Left renal cortex interstitium (tissue), 4 donors: ENCODE measurements around the gene FEZF1. TPM values are rescaled to one million over a fixed set of nuclear protein-coding genes. Genes with fewer than 3 reads are reported as not detected.

ENCODE experiments used
- DNase-seq, 4 donors: peaks; one replicate each; pipeline ENCODE4 v3.0.0-alpha.2; 2013; ENCODE audit warnings: low read depth in 4 of 4, low spot score in 2 of 4, missing footprints in 1 of 4
- polyA plus RNA-seq, 4 donors: library from polyadenylated mRNA; unstranded; fragments of 120-200 nt; gene quantifications; one replicate each; pipeline ENCODE4 v1.2.1, GENCODE V29; 2013; ENCODE audit not compliant: insufficient read length in 4 of 4

The FEZF1 gene
- polyA plus RNA-seq, 4 donors = not detected

DNA sequence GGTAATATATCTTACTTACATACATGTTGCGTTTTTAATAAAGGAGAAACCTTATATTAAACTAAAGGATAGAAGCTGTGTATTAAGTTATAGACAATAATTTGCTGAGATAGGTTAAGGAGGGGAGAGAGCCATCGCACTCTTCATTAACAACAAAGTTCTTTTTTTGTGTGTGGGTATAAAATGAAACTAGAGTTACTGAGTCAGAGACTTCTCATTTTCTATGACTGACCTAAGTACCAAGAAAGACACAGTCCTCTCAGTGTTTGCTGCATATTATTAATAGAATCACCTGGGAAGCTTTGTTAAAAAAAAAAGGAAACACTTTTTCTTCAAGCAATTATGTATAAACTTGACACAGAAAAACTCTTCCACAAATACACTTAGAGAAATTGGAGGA lies 31.4 kb downstream of the FEZF1 start:
- no peak for DNase-seq

DNA sequence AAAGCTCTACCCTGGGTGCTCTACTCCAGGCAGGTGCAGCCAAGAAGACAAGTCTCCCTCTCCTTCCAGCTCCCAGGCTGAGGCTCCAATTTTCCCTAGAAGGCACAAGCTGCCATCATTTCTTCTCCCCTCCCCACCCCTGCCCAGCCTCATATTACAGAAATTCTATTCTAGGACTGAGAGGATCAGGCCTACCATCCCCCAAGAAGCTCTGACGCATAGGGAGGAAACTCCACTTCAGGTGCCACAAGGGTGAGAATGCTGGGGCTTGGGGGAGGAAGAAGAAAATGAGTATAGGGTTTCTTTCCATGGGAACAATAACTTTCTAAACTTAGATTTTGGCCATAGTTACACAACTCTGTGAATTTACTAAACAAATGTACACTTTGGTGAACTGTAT lies 35.3 kb downstream of the FEZF1 start:
- no peak for DNase-seq

DNA sequence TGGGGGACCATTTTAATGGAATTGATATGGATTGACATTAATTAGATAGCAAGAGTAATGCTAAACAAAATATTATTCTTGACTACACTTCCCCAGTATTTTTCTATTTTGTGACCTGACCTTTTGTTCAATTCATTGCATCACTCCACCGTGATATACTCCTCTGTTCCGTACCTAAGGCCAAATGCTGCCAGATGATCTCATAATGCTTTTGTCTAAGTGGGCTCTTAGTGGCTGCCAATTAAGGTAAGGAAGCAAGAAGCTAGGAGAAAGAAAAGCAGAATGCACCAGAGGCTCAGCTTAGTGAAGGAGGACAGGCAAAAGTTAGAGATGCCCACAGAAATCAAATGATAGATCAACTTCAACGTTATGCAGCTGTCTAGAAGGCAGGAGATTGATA lies 36.4 kb downstream of the FEZF1 start:
- DNase-seq = no peak

DNA sequence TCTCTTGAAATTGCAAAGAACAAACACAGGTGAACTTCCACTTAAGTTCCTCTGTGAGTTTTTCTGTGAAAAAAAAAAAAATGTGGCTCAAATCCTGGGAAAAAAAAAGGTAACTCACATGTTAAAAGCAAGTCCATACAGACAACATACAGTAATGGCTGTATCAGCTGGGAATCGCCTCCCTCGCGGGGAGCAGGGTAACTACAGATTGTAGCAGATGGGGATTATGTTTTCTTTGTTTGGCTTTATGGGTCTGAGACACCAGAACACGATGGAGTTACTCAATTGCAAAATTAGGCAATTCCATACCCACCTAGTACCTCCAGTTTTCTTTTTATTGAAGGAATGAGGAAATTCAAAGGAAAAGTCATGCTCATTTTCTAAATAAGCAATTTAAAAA lies 42.3 kb downstream of the FEZF1 start:
- no peak for DNase-seq

DNA sequence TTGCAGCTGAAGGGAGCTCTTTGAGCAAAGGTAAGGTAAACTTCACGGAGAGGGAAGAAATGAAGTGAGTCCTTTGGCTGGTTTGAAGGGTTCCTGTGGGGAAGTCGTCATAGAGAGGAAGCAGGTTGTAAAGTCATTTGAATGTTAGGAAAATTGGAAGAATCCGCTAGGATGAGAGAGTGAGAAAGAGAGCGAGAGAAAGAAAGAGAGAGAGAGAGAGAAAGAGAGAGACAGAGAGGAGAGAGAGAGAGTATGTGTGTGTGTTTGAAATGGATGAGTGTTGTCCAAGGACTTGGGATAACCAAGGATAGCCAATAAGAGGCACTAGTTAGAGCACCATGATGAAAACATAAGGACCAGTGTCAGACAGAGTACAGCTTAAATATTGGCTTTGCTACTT lies 43.1 kb downstream of the FEZF1 start:
- DNase-seq = no peak

DNA sequence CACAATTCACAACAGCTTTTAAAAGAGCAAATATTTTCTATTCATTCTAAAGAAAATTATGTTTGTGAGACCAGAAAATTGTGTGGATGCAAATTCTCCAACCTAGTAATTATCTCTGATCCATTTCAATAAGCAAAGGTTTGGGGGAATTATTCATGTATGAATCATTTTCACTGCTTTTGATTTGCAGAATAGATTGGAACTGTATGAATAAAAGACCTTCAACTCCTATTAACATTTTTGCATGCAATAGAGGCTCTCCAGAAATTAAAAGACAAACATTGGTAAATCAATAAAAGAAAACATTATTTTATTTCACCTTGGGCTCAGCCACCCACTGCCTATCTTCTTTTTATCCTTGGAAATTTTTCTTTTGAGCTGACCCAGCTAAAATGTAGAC lies 43.5 kb downstream of the FEZF1 start:
- no peak for DNase-seq

DNA sequence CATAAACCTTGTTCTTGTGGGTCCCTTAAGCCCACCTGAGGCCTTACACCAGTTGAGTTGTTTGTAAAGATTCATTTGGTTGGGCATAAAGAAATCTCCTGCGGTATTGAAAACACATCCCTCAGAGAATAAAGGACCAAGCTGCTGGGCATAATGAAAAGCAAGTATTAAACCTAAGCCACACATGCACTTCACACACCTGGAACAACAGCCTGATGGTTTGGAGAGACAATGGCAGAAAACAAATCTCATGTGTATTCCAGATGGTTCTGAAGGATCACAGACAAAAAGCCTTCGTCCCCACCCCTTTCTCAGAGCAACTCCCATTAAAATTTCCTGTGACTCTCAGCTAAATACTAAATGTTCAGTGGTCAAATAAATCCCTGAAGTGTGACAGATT lies 44.2 kb downstream of the FEZF1 start:
- DNase-seq = no peak

DNA sequence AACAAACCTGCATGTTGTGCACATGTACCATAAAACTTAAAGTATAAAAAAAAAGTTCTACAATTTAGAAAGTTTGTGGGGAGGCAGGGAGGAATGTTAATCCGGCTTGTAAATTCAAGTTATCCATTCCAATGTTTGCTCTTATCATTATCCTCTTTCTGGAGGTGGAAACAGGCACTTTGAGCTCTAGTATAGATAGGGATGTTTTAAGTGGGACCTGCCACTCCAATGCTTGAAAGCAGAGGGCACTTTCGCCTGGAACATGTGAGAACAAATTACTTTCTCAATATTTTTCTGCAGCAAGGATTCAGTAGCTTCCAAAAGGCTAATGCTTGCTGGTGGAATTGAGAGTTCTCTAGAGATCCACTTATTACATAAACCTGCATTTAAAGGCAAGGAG lies 45.6 kb downstream of the FEZF1 start:
- DNase-seq = no peak

DNA sequence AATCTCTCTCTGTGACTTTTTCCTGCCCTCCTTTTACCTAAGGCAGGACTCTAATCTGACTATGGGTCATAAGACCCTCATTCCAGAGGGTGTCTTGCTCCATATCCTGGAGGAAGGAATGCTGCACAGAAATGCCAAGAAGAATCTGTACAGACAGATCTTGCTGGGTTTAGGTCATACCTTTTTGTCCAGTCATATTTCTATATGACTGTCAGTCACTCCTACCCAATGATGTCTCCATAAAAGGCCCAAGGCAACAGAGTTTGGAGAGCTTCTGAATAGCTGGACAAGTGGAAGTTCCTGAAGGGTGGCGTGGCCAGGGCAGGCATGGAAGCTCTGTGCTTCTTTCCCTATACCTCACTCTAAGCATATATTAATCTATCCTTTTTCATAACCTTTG lies 47.5 kb downstream of the FEZF1 start:
- no peak for DNase-seq

DNA sequence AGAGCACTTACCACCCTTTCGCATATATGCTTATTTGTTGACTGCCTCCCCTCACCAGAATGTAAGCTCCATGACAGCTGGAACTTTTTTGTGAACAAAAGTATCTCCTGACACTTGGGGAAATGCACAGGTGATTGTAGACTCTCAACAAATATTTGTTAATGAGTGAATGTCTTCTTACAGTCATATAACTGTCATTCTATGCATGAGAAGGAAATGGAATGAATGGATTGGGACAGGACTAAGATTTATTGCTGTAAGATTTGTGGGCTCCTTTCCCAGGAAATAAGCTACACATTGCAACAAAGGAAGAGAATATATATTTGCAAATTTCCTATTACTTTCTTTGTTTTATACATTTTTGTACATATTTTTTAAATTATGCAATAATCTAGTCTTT lies 48.5 kb downstream of the FEZF1 start:
- DNase-seq = no peak

DNA sequence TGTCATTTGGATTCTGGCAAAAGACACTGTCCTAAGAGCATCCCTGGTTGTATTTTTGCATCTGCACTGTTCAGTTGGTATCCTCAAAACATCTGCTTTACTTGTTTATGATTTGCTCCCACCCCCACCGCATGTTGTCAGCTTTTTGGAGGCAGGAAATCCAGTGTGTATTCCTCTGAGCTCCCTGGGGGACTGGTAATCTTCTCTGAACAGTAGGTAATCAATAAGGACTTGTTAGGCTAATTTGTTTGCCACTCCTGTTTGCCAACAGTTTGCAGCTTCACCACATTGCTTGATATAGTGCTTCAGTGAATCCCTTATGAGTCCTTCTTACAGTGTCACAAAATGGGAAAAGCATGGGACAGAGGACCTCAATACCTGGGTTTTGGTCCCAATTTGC lies 49.1 kb downstream of the FEZF1 start:
- no peak for DNase-seq

Other genes with a start within 250 kb of the FEZF1 start
- 10 to 100 TPM; 35.3 to 74.1 (median 50.3) TPM for gene AASS, start 160.5 kb downstream of the FEZF1 start, polyA plus RNA-seq